Activated CD8-positive, alpha-beta T cell treated with anti-CD3 and anti-CD28 coated beads, Interleukin-2, amount 10 ng/mL, durations not matched to agents 7 days and 5 days (primary cell): ENCODE data around the gene REPS2. TPM values are rescaled to one million over a fixed set of nuclear protein-coding genes. Genes with fewer than 3 reads are reported as not detected.

Experiments used
- ATAC-seq: fragments of 150-1000 bp; cut with Tn5 transposase; one replicate; pipeline ENCODE4 v1.10.0; 2021; ENCODE audit warnings: moderate library complexity
- CTCF ChIA-PET: fragments of 350-600 bp; sonication (Branson Sonifier 250); formaldehyde crosslinking; loops from one replicate; lab custom pipeline; 2021; ENCODE audit warnings: antibody characterized with exemption; lab: Charles Lee
- POLR2A ChIA-PET: fragments of 350-600 bp; sonication (Branson Sonifier 250); formaldehyde crosslinking; loops from one replicate; lab custom pipeline; 2021; ENCODE audit warnings: antibody characterized with exemption; lab: Charles Lee
- DNase-seq: peaks from one replicate; pipeline ENCODE4 v3.0.0-alpha.2; 2020
- H3K27ac Mint-ChIP-seq: one replicate; pipeline ENCODE4 v1.8.0; 2021; ENCODE audit warnings: mild to moderate bottlenecking, mixed read lengths
- H3K27me3 Mint-ChIP-seq: one replicate; pipeline ENCODE4 v1.8.0; 2021; ENCODE audit warnings: low read depth, mixed read lengths
- H3K36me3 Mint-ChIP-seq: one replicate; pipeline ENCODE4 v1.8.0; 2021; ENCODE audit warnings: low read depth, mixed read lengths
- H3K4me1 Mint-ChIP-seq: one replicate; pipeline ENCODE4 v1.8.0; 2021; ENCODE audit warnings: low read depth, mixed read lengths
- H3K4me3 Mint-ChIP-seq: one replicate; pipeline ENCODE4 v1.8.0; 2021; ENCODE audit warnings: mild to moderate bottlenecking, mixed read lengths
- H3K9me3 Mint-ChIP-seq: one replicate; pipeline ENCODE4 v1.8.0; 2022; ENCODE audit warnings: mixed read lengths; ENCODE audit not compliant: insufficient read depth
- total RNA-seq, 2 experiments: library from RNA; stranded (reverse); gene quantifications; one replicate each; pipeline ENCODE4 v1.2.3, GENCODE V29; 2021

REPS2 gene
- total RNA-seq, 2 experiments from 2014 or later = not detected

- POLR2A ChIA-PET = no interaction called here
Measured at GRCh38 chrX:17009856-17010625, 63.6 kb downstream of the REPS2 start.

GRCh38 chrX:17012465-17012864, 66.0 kb downstream of the REPS2 start:
- ATAC-seq = no peak
- POLR2A ChIA-PET = no interaction called here
- H3K27ac Mint-ChIP-seq = no peak overlapping the region
- H3K4me1 Mint-ChIP-seq = no peaks in the 10 kb centered on the region
- no peak overlapping the region for H3K4me3 Mint-ChIP-seq
- DNase-seq = no peak
- no peaks in the 10 kb centered on the region for H3K27me3 Mint-ChIP-seq
- H3K9me3 Mint-ChIP-seq = no peaks in the 10 kb centered on the region
- H3K36me3 Mint-ChIP-seq = no peaks in the 10 kb centered on the region
- CTCF ChIA-PET = no interaction called here

More at GRCh38 chrX:17009856-17010625, 63.6 kb downstream of the REPS2 start:
- H3K27me3 Mint-ChIP-seq = peaks cover 2% of the 10 kb centered on the region
- CTCF ChIA-PET = no interaction called here
- H3K4me1 Mint-ChIP-seq = no peaks in the 10 kb centered on the region
- no peaks in the 10 kb centered on the region for H3K9me3 Mint-ChIP-seq
- no peak for DNase-seq
- no peaks in the 10 kb centered on the region for H3K36me3 Mint-ChIP-seq
- no peak for ATAC-seq
- no peak overlapping the region for H3K4me3 Mint-ChIP-seq
- no peak overlapping the region for H3K27ac Mint-ChIP-seq

- Mint-ChIP-seq H3K36me3 (no peaks in the 10 kb centered on the region), H3K9me3 (no peaks in the 10 kb centered on the region), H3K27ac (no peak overlapping the region), H3K4me3 (no peak overlapping the region), H3K27me3 (no peaks in the 10 kb centered on the region), H3K4me1 (no peaks in the 10 kb centered on the region)
- CTCF ChIA-PET = no interaction called here
- DNase-seq (no peak), ATAC-seq (no peak)
- POLR2A ChIA-PET = no interaction called here
Measured at GRCh38 chrX:17014216-17014615, 67.8 kb downstream of the REPS2 start.

- H3K4me3 Mint-ChIP-seq = no peak overlapping the region
- H3K27me3 Mint-ChIP-seq = no peaks in the 10 kb centered on the region
- H3K9me3 Mint-ChIP-seq = no peaks in the 10 kb centered on the region
- CTCF ChIA-PET = no interaction called here
- H3K36me3 Mint-ChIP-seq = no peaks in the 10 kb centered on the region
- no peaks in the 10 kb centered on the region for H3K4me1 Mint-ChIP-seq
- POLR2A ChIA-PET = interaction anchor here (0.6 kb wide), 1 partner anchor 312 kb away, joined by 3 read pairs; no protein-coding TSS in a partner anchor
- no peak for ATAC-seq
- no peak overlapping the region for H3K27ac Mint-ChIP-seq
- no peak for DNase-seq
Measured at GRCh38 chrX:17017134-17017533, 70.7 kb downstream of the REPS2 start.

- H3K27ac Mint-ChIP-seq = no peak overlapping the region
- H3K27me3 Mint-ChIP-seq = no peaks in the 10 kb centered on the region
- H3K4me1 Mint-ChIP-seq = no peaks in the 10 kb centered on the region
- ATAC-seq = no peak
- no peak for DNase-seq
- no peaks in the 10 kb centered on the region for H3K36me3 Mint-ChIP-seq
- no peaks in the 10 kb centered on the region for H3K9me3 Mint-ChIP-seq
- CTCF ChIA-PET = no interaction called here
- POLR2A ChIA-PET = interaction anchor here (0.6 kb wide), 1 partner anchor 8 kb away, joined by 3 read pairs; no protein-coding TSS in a partner anchor
- no peak overlapping the region for H3K4me3 Mint-ChIP-seq
Measured at GRCh38 chrX:17020356-17020755, 73.9 kb downstream of the REPS2 start.

- DNase-seq = no peak
- no peaks in the 10 kb centered on the region for H3K9me3 Mint-ChIP-seq
- no peaks in the 10 kb centered on the region for H3K36me3 Mint-ChIP-seq
- H3K4me1 Mint-ChIP-seq = no peaks in the 10 kb centered on the region
- POLR2A ChIA-PET = no interaction called here
- no peaks in the 10 kb centered on the region for H3K27me3 Mint-ChIP-seq
- no peak overlapping the region for H3K27ac Mint-ChIP-seq
- no peak overlapping the region for H3K4me3 Mint-ChIP-seq
- no peak for ATAC-seq
- CTCF ChIA-PET = no interaction called here
Measured at GRCh38 chrX:17020851-17021821, 74.7 kb downstream of the REPS2 start.

- no peaks in the 10 kb centered on the region for H3K36me3 Mint-ChIP-seq
- no peak overlapping the region for H3K27ac Mint-ChIP-seq
- H3K27me3 Mint-ChIP-seq = no peaks in the 10 kb centered on the region
- H3K9me3 Mint-ChIP-seq = no peaks in the 10 kb centered on the region
- ATAC-seq (no peak), DNase-seq (no peak)
- ChIA-PET POLR2A (no interaction called here), CTCF (no interaction called here)
- no peak overlapping the region for H3K4me3 Mint-ChIP-seq
- H3K4me1 Mint-ChIP-seq = no peaks in the 10 kb centered on the region
Measured at GRCh38 chrX:17021851-17022604, 75.6 kb downstream of the REPS2 start.

GRCh38 chrX:17023661-17024060, 77.2 kb downstream of the REPS2 start:
- POLR2A ChIA-PET = no interaction called here
- H3K27ac Mint-ChIP-seq = no peak overlapping the region
- CTCF ChIA-PET = no interaction called here
- no peaks in the 10 kb centered on the region for H3K4me1 Mint-ChIP-seq
- H3K9me3 Mint-ChIP-seq = no peaks in the 10 kb centered on the region
- no peak for DNase-seq
- H3K27me3 Mint-ChIP-seq = no peaks in the 10 kb centered on the region
- no peak for ATAC-seq
- no peak overlapping the region for H3K4me3 Mint-ChIP-seq
- no peaks in the 10 kb centered on the region for H3K36me3 Mint-ChIP-seq

GRCh38 chrX:17024886-17025285, 78.4 kb downstream of the REPS2 start:
- Mint-ChIP-seq H3K9me3 (no peaks in the 10 kb centered on the region), H3K27ac (no peak overlapping the region), H3K27me3 (peaks cover 2% of the 10 kb centered on the region), H3K36me3 (no peaks in the 10 kb centered on the region), H3K4me1 (no peaks in the 10 kb centered on the region), H3K4me3 (no peak overlapping the region)
- CTCF ChIA-PET = no interaction called here
- POLR2A ChIA-PET = no interaction called here
- DNase-seq (no peak), ATAC-seq (no peak)

GRCh38 chrX:17025621-17026302, 79.3 kb downstream of the REPS2 start:
- Mint-ChIP-seq H3K4me3 (no peak overlapping the region), H3K36me3 (no peaks in the 10 kb centered on the region), H3K27me3 (peaks cover 6% of the 10 kb centered on the region), H3K9me3 (no peaks in the 10 kb centered on the region), H3K4me1 (no peaks in the 10 kb centered on the region), H3K27ac (no peak overlapping the region)
- DNase-seq = no peak
- no peak for ATAC-seq
- CTCF ChIA-PET = no interaction called here
- POLR2A ChIA-PET = no interaction called here

- no peak overlapping the region for H3K27ac Mint-ChIP-seq
- no peak overlapping the region for H3K4me3 Mint-ChIP-seq
- H3K9me3 Mint-ChIP-seq = no peaks in the 10 kb centered on the region
- no peaks in the 10 kb centered on the region for H3K36me3 Mint-ChIP-seq
- H3K4me1 Mint-ChIP-seq = no peaks in the 10 kb centered on the region
- peaks cover 6% of the 10 kb centered on the region for H3K27me3 Mint-ChIP-seq
- ChIA-PET POLR2A (no interaction called here), CTCF (interaction anchor here (0.7 kb wide), 1 partner anchor 145 kb away, joined by 3 read pairs; no protein-coding TSS in a partner anchor)
- ATAC-seq = no peak
- DNase-seq = no peak
Measured at GRCh38 chrX:17027931-17028330, 81.5 kb downstream of the REPS2 start.
